Neuronal stem cell (in vitro differentiated cells): Measurements from ENCODE around the gene MXRA8.
A peak's percentile ranks its signal among the peaks of the same experiment; 100 is the strongest.

Experiments used
- DNase-seq: peaks from one replicate; pipeline ENCODE4 v3.0.0-alpha.2; 2013; ENCODE audit warnings: low spot score
- H2AFZ ChIP-seq: one replicate; pipeline ENCODE4 v1.6.1; 2013; ENCODE audit warnings: mild to moderate bottlenecking, low read length, inconsistent platforms
- H2AK5ac ChIP-seq: 2 replicates; pipeline ENCODE4 v1.6.1; 2013; ENCODE audit warnings: low read depth, mild to moderate bottlenecking, inconsistent platforms, low read length, moderate library complexity, mixed read lengths
- H2BK120ac ChIP-seq: 2 replicates; pipeline ENCODE4 v1.6.1; 2013; ENCODE audit warnings: low read depth, mild to moderate bottlenecking, inconsistent platforms, low read length, moderate library complexity, mixed read lengths
- H2BK12ac ChIP-seq: one replicate; pipeline ENCODE4 v1.6.1; 2013; ENCODE audit warnings: low read length, inconsistent platforms
- H2BK15ac ChIP-seq: 2 replicates; pipeline ENCODE4 v1.6.1; 2013; ENCODE audit warnings: mild to moderate bottlenecking, low read length, inconsistent platforms, mixed read lengths
- H2BK5ac ChIP-seq: one replicate; pipeline ENCODE4 v1.6.1; 2013; ENCODE audit warnings: inconsistent platforms, mild to moderate bottlenecking, low read length, moderate library complexity
- H3K14ac ChIP-seq: one replicate; pipeline ENCODE4 v1.6.1; 2013; ENCODE audit warnings: low read length, inconsistent platforms
- H3K18ac ChIP-seq: 2 replicates; pipeline ENCODE4 v1.6.1; 2013; ENCODE audit warnings: low read length, inconsistent platforms
- H3K23ac ChIP-seq: 2 replicates; pipeline ENCODE4 v1.6.1; 2013; ENCODE audit warnings: low read depth, mild to moderate bottlenecking, mixed read lengths, low read length, inconsistent platforms; ENCODE audit not compliant: poor library complexity
- H3K27ac ChIP-seq: replicated peaks from 3 replicates; pipeline ENCODE4 v1.5.1; 2013; ENCODE audit warnings: low read length, inconsistent platforms
- H3K27me3 ChIP-seq, 3 experiments: 2 replicates each; pipeline ENCODE4 v1.6.1; 2013; ENCODE audit warnings: low read length in 3 of 3, mild to moderate bottlenecking in 2 of 3, inconsistent platforms in 1 of 3, low read depth in 1 of 3, mixed read lengths in 1 of 3, moderate library complexity in 1 of 3; ENCODE audit not compliant: control insufficient read depth in 3 of 3, insufficient read depth in 3 of 3
- H3K36me3 ChIP-seq, 2 donors: replicated peaks in 1 of 2; 2 replicates each; pipeline ENCODE4 v1.6.1; 2013; ENCODE audit warnings: low read length in 2 of 2; ENCODE audit not compliant: control insufficient read depth in 2 of 2, insufficient read depth in 2 of 2
- H3K4ac ChIP-seq: 2 replicates; pipeline ENCODE4 v1.6.1; 2013; ENCODE audit warnings: inconsistent platforms, mild to moderate bottlenecking, low read length, moderate library complexity
- H3K4me1 ChIP-seq, 2 donors: 1 replicate in 1 of 2; 2 replicates in 1 of 2; pipeline ENCODE4 v1.6.1; 2013; ENCODE audit warnings: low read length in 2 of 2, low read depth in 1 of 2; ENCODE audit not compliant: control insufficient read depth in 2 of 2, insufficient read depth in 1 of 2
- H3K4me2 ChIP-seq: one replicate; pipeline ENCODE4 v1.6.1; 2013; ENCODE audit warnings: mild to moderate bottlenecking, low read length, inconsistent platforms; ENCODE audit not compliant: insufficient read depth, poor library complexity, severe bottlenecking
- H3K4me3 ChIP-seq, 2 donors: 2 replicates each; pipeline ENCODE4 v1.5.1; 2013; ENCODE audit warnings: low read length in 2 of 2, mild to moderate bottlenecking in 2 of 2, inconsistent platforms in 1 of 2, moderate library complexity in 1 of 2
- H3K79me1 ChIP-seq: one replicate; pipeline ENCODE4 v1.6.1; 2013; ENCODE audit warnings: low read depth, mild to moderate bottlenecking, inconsistent platforms, low read length, moderate library complexity
- H3K9ac ChIP-seq: one replicate; pipeline ENCODE4 v1.6.1; 2013; ENCODE audit warnings: mild to moderate bottlenecking, low read depth, low read length, inconsistent platforms; ENCODE audit not compliant: poor library complexity
- H3K9me3 ChIP-seq, 2 donors: replicated peaks in 1 of 2; 2 replicates each; pipeline versions ENCODE3 to v1.6.1; 2013; ENCODE audit warnings: low read length in 2 of 2, mild to moderate bottlenecking in 2 of 2, inconsistent platforms in 1 of 2, low read depth in 1 of 2, mixed read lengths in 1 of 2, moderate library complexity in 1 of 2; ENCODE audit not compliant: control insufficient read depth in 2 of 2, insufficient read depth in 1 of 2
- H4K8ac ChIP-seq: one replicate; pipeline ENCODE4 v1.6.1; 2013; ENCODE audit warnings: low read depth, mild to moderate bottlenecking, inconsistent platforms, low read length, moderate library complexity
- H4K91ac ChIP-seq: one replicate; pipeline ENCODE4 v1.6.1; 2013; ENCODE audit warnings: low read length, low read depth, mild to moderate bottlenecking, inconsistent platforms; ENCODE audit not compliant: poor library complexity
- WGBS, 2 donors: extraction: QIAGEN DNeasy Blood & Tissue Kit; methylation state at CpG; one replicate each; pipeline ENCODE4 v1.1.7; 2013; ENCODE audit warnings: missing lambda C conversion rate in 2 of 2, mixed read lengths in 1 of 2; ENCODE audit not compliant: insufficient read length in 2 of 2, insufficient replicate concordance in 1 of 2; ENCODE audit errors: extremely low coverage in 2 of 2; 5-methylcytosine and 5-hydroxymethylcytosine counted together

The MXRA8 gene

GRCh38 chr1:1329304-1330210 is 28.8 kb downstream of the MXRA8 start:
- H3K36me3 ChIP-seq: peaks cover 13 to 29% of the 10 kb centered on the region in 2 donors
- H3K9me3 ChIP-seq: peaks cover 0 to 9% of the 10 kb centered on the region in 2 donors
- peak overlapping the region; percentile 7 for H2AK5ac ChIP-seq
- H2BK12ac ChIP-seq: peak overlapping the region; percentile 82
- H3K4me3 ChIP-seq: peak overlapping the region in 1 of 2 donors; percentile 73
- H3K14ac ChIP-seq: peak overlapping the region; percentile 98
- H3K4me1 ChIP-seq: peaks cover 16 to 18% of the 10 kb centered on the region in 2 donors
- peak overlapping the region; percentile 92 for H3K23ac ChIP-seq
- H3K27ac ChIP-seq: no peak overlapping the region
- H3K4ac ChIP-seq: no peak overlapping the region
- no peak overlapping the region for H2BK15ac ChIP-seq
- peaks cover 0 to 2% (median 0%) of the 10 kb centered on the region in 3 experiments for H3K27me3 ChIP-seq
- no peak for DNase-seq
- no peak overlapping the region for H2AFZ ChIP-seq
- no peak overlapping the region for H2BK5ac ChIP-seq
- H3K4me2 ChIP-seq: no peak overlapping the region
- H2BK120ac ChIP-seq: no peak overlapping the region
- no CpG with 5 or more reads among the region's 58 CpGs for WGBS, 2 donors
- peak overlapping the region; percentile 70 for H3K18ac ChIP-seq
- H4K91ac ChIP-seq: peak overlapping the region; percentile 80
- peak overlapping the region; percentile 86 for H4K8ac ChIP-seq
- peaks cover 25% of the 10 kb centered on the region for H3K79me1 ChIP-seq
- H3K9ac ChIP-seq: peak overlapping the region; percentile 80

- no peak overlapping the region for H2BK5ac ChIP-seq
- no peak overlapping the region for H4K91ac ChIP-seq
- no peak overlapping the region for H2BK12ac ChIP-seq
- H2BK15ac ChIP-seq: no peak overlapping the region
- no peak for DNase-seq
- H3K4ac ChIP-seq: no peak overlapping the region
- H3K9me3 ChIP-seq: peaks cover 0 to 9% of the 10 kb centered on the region in 2 donors
- no peak overlapping the region for H2AFZ ChIP-seq
- H3K4me3 ChIP-seq: no peak overlapping the region
- no peak overlapping the region for H3K18ac ChIP-seq
- no peak overlapping the region for H2BK120ac ChIP-seq
- no peak overlapping the region for H3K9ac ChIP-seq
- H2AK5ac ChIP-seq: no peak overlapping the region
- H3K27ac ChIP-seq: no peak overlapping the region
- WGBS, 2 donors: no CpG with 5 or more reads among the region's 15 CpGs
- H3K27me3 ChIP-seq: peaks cover 0 to 2% (median 0%) of the 10 kb centered on the region in 3 experiments
- H4K8ac ChIP-seq: no peak overlapping the region
- H3K23ac ChIP-seq: no peak overlapping the region
- peaks cover 29% of the 10 kb centered on the region for H3K79me1 ChIP-seq
- H3K14ac ChIP-seq: no peak overlapping the region
- H3K36me3 ChIP-seq: peaks cover 13 to 30% of the 10 kb centered on the region in 2 donors
- H3K4me2 ChIP-seq: no peak overlapping the region
- peaks cover 18 to 21% of the 10 kb centered on the region in 2 donors for H3K4me1 ChIP-seq
Observed at GRCh38 chr1:1328254-1328653, 30.1 kb downstream of the MXRA8 start.

GRCh38 chr1:1327291-1327690 is 31.1 kb downstream of the MXRA8 start:
- Histone ChIP-seq H3K4ac (no peak overlapping the region), H2AFZ (no peak overlapping the region), H3K27ac (no peak overlapping the region), H2BK15ac (no peak overlapping the region), H3K9ac (no peak overlapping the region), H3K27me3 (peaks cover 0 to 2% (median 0%) of the 10 kb centered on the region in 3 experiments), H3K79me1 (peaks cover 35% of the 10 kb centered on the region), H2BK120ac (no peak overlapping the region), H4K8ac (no peak overlapping the region), H3K14ac (no peak overlapping the region), H2AK5ac (no peak overlapping the region), H3K4me3 (no peak overlapping the region), H3K18ac (no peak overlapping the region), H4K91ac (no peak overlapping the region), H3K23ac (no peak overlapping the region), H3K36me3 (peaks cover 15 to 37% of the 10 kb centered on the region in 2 donors), H2BK5ac (no peak overlapping the region), H3K4me1 (peaks cover 18 to 27% of the 10 kb centered on the region in 2 donors), H2BK12ac (no peak overlapping the region), H3K9me3 (peaks cover 0 to 9% of the 10 kb centered on the region in 2 donors), H3K4me2 (no peak overlapping the region)
- no CpG with 5 or more reads among the region's 40 CpGs for WGBS, 2 donors
- no peak for DNase-seq

GRCh38 chr1:1326075-1326605 is 32.2 kb downstream of the MXRA8 start:
- Histone ChIP-seq H4K91ac (no peak overlapping the region), H3K27ac (no peak overlapping the region), H3K4me3 (peak overlapping the region; percentile 25 to 97), H3K9me3 (peaks cover 0 to 9% of the 10 kb centered on the region in 2 donors), H4K8ac (no peak overlapping the region), H3K4me2 (no peak overlapping the region), H2AK5ac (no peak overlapping the region), H3K9ac (no peak overlapping the region), H2BK5ac (no peak overlapping the region), H2BK120ac (peak overlapping the region; percentile 47), H3K36me3 (peaks cover 22 to 47% of the 10 kb centered on the region in 2 donors), H3K23ac (no peak overlapping the region), H3K27me3 (peaks cover 0 to 2% (median 0%) of the 10 kb centered on the region in 3 experiments), H3K79me1 (peaks cover 44% of the 10 kb centered on the region), H2AFZ (no peak overlapping the region), H3K14ac (no peak overlapping the region), H2BK12ac (no peak overlapping the region), H2BK15ac (no peak overlapping the region), H3K4ac (no peak overlapping the region), H3K4me1 (peaks cover 18 to 24% of the 10 kb centered on the region in 2 donors), H3K18ac (no peak overlapping the region)
- no CpG with 5 or more reads among the region's 8 CpGs for WGBS, 2 donors
- no peak for DNase-seq
